ENCODE results near the gene DIS3L2. TPM values are rescaled to one million over a fixed set of nuclear protein-coding genes. Genes with fewer than 3 reads are reported as not detected.

DIS3L2 gene
- total and polyA plus RNA-seq, 2 experiments from 2014 or later = 9.3 to 15.6 TPM

DNA sequence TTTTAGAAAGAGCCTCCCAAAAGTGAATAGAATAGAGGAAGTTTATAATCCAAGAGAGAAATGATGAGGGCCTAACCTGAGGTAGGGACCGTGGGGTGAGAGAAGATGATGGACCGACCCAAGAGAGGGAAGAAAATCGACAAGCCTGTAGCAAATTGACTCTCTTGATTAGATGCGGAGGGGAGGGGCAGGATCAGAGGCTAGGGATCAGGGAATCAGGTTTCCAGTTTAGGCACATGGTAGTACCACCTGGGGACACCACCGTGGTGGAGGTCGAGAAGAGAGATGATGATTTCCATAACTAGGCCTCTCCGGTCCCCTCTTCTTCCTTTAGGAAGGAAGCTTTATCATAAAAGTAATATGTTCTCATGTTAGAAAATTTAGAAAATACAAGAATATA lies 308.4 kb downstream of the DIS3L2 start:
- no peak overlapping the region for H3K4me3 ChIP-seq
- H2AFZ ChIP-seq = no peak overlapping the region
- H3K27me3 ChIP-seq (replicated peaks; ENCODE audit: insufficient read depth) = no peaks in the 10 kb centered on the region
- H3K79me2 ChIP-seq (ENCODE audit: insufficient read depth) = no peaks in the 10 kb centered on the region
- H3K4me1 ChIP-seq (ENCODE audit: insufficient read depth) = no peaks in the 10 kb centered on the region
- 89 to 94% methylated on average over 7 of the region's 7 CpGs for WGBS, 2 experiments (ENCODE audit: low coverage in 1 of 2, low lambda C conversion rate in 2 of 2, missing lambda C conversion rate in 2 of 2)
- DNase-seq = no peak
- no peaks in the 10 kb centered on the region for H3K9me2 ChIP-seq (ENCODE audit: insufficient read depth)
- no peaks in the 10 kb centered on the region for H4K20me1 ChIP-seq (ENCODE audit: insufficient read depth)
- H3K4me2 ChIP-seq (ENCODE audit: unreplicated experiment) = no peak overlapping the region
- H3K27ac ChIP-seq = no peak overlapping the region
- no peak overlapping the region for H3K9ac ChIP-seq
- TF ChIP-seq EZH2 (IDR thresholded peaks at IDR 0.05; ENCODE audit: insufficient read depth, poor library complexity, severe bottlenecking) (no peak), EZH2phosphoT487 (IDR thresholded peaks at IDR 0.05; ENCODE audit: insufficient read depth, low read depth) (no peak)
- no peaks in the 10 kb centered on the region; the same call in 1 of the 2 replicates for H3K36me3 ChIP-seq (ENCODE audit: low read depth)
- in situ Hi-C loops (cut with MboI) = no loop called here
- no peaks in the 10 kb centered on the region for H3K9me3 ChIP-seq (ENCODE audit: low read depth)
- no peaks in the 10 kb centered on the region for H3F3A ChIP-seq (ENCODE audit: insufficient read depth)

DNA sequence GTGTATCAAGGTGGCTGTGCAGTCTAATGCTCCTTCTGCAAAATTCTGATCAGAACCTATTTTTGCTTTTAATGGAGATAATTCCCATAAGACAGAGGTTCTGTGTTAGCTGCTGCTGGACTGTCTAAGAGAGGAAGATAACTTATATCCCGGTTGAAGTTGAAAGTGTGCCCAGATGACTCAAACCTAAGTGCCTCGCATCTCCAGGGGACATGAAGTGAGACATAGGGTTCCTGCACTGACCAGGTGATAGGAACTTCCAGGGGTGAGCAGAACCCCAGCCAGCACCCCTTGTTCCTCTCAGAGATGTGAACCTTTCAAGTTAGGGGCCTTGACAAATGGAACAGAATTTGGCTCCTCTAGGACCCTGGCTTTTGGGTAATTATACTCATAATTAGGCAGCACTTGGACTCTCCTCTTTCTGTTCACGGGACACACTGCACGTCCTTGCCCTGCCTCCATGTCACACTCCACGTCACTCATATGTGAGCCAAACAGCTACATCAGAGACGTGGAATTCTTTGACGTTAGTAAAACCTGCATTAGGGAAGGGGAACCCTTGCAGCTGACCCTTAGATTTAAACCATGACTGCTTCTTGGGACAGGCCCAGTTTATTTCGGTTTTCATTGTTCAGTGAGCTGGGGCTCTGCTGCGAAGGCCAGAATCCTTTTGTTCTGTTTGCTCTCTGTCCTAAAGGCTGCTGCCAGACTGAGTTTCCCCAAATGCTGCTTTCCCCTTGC lies 312.6 kb downstream of the DIS3L2 start:
- Histone ChIP-seq H3K27ac (no peak overlapping the region), H3K79me2 (ENCODE audit: insufficient read depth) (no peaks in the 10 kb centered on the region), H3K4me3 (no peak overlapping the region), H3K4me2 (ENCODE audit: unreplicated experiment) (no peak overlapping the region), H4K20me1 (ENCODE audit: insufficient read depth) (no peaks in the 10 kb centered on the region), H2AFZ (no peak overlapping the region), H3K9me3 (ENCODE audit: low read depth) (no peaks in the 10 kb centered on the region), H3K27me3 (replicated peaks; ENCODE audit: insufficient read depth) (no peaks in the 10 kb centered on the region), H3F3A (ENCODE audit: insufficient read depth) (no peaks in the 10 kb centered on the region), H3K9ac (no peak overlapping the region), H3K4me1 (ENCODE audit: insufficient read depth) (no peaks in the 10 kb centered on the region), H3K9me2 (ENCODE audit: insufficient read depth) (no peaks in the 10 kb centered on the region), H3K36me3 (ENCODE audit: low read depth) (no peaks in the 10 kb centered on the region; the same call in 1 of the 2 replicates)
- in situ Hi-C loops (cut with MboI) = no loop called here
- no peak for DNase-seq
- TF ChIP-seq EZH2phosphoT487 (IDR thresholded peaks at IDR 0.05; ENCODE audit: insufficient read depth, low read depth) (no peak), EZH2 (IDR thresholded peaks at IDR 0.05; ENCODE audit: insufficient read depth, poor library complexity, severe bottlenecking) (no peak)
- WGBS, 2 experiments (ENCODE audit: low coverage in 1 of 2, low lambda C conversion rate in 2 of 2, missing lambda C conversion rate in 2 of 2) = 79 to 88% methylated on average over 9 of the region's 9 CpGs

DNA sequence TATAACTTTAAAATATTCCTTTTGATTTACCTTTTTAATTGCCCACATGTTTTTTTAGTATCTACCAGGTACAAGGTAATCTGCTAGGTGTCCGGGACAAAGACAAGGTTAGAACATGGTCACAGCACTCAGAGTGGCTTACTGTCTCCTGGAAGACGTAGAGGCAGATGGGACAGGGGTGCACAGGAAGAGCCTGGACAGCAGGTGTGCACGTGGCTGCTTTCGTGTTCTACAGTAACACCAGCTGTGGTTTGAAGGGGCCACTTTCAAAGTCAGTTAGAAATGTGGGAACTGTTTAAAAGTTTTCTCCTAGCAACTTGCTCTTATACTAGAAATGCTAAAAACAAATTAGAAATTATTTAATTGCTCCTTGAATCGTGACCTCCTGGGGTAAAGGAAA lies 314.2 kb downstream of the DIS3L2 start:
- in situ Hi-C loops (cut with MboI) = no loop called here
- Histone ChIP-seq H3K4me3 (no peak overlapping the region), H2AFZ (no peak overlapping the region), H3K79me2 (ENCODE audit: insufficient read depth) (no peaks in the 10 kb centered on the region), H3K27ac (no peak overlapping the region), H3F3A (ENCODE audit: insufficient read depth) (no peaks in the 10 kb centered on the region), H3K9me3 (ENCODE audit: low read depth) (no peaks in the 10 kb centered on the region), H4K20me1 (ENCODE audit: insufficient read depth) (no peaks in the 10 kb centered on the region), H3K4me2 (ENCODE audit: unreplicated experiment) (no peak overlapping the region), H3K9ac (no peak overlapping the region), H3K4me1 (ENCODE audit: insufficient read depth) (no peaks in the 10 kb centered on the region), H3K27me3 (replicated peaks; ENCODE audit: insufficient read depth) (no peaks in the 10 kb centered on the region), H3K36me3 (ENCODE audit: low read depth) (no peaks in the 10 kb centered on the region; the same call in 1 of the 2 replicates), H3K9me2 (ENCODE audit: insufficient read depth) (no peaks in the 10 kb centered on the region)
- TF ChIP-seq EZH2 (IDR thresholded peaks at IDR 0.05; ENCODE audit: insufficient read depth, poor library complexity, severe bottlenecking) = no peak
- TF ChIP-seq EZH2phosphoT487 (IDR thresholded peaks at IDR 0.05; ENCODE audit: insufficient read depth, low read depth) = no peak
- WGBS, 2 experiments (ENCODE audit: low coverage in 1 of 2, low lambda C conversion rate in 2 of 2, missing lambda C conversion rate in 2 of 2) = 74% methylated on average over 5 of the region's 5 CpGs
- no peak for DNase-seq

DNA sequence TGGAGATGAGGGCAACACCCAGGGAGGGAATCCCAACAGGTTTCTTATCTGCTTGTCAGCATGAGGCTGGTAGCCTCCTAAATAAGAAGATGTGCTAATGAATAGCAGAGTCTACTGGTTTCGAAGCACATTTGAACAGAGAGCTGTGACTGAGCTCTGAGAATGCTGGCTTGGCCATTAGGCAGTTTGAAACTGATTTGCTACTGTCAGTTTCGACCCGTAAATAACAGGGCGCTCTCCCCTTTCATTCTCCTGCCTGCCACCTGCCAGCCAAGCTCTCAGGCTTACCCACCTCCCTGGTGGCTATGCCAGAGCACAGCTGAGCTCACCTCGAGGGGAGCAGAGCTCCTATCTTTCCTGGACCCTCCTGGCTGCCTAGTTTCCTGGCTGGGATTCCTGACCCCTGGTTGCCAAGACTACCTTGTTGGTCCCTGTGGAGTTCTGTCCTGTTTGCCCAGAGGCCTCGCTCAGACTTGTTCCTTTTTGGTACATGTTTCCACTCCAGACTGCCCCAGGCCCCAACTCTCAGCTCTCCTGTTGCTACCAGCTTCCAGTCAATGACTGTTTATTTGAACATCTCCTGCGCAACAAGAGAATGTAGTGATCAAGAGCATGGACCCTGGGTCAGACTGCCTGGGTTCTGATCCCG lies 314.7 kb downstream of the DIS3L2 start:
- in situ Hi-C loops (cut with MboI) = no loop called here

More for the DNA sequence above, 314.7 kb downstream of the DIS3L2 start:
- H3K4me3 ChIP-seq = no peak overlapping the region
- H3K27me3 ChIP-seq (replicated peaks; ENCODE audit: insufficient read depth) = no peaks in the 10 kb centered on the region
- no peak overlapping the region for H2AFZ ChIP-seq
- no peak for TF ChIP-seq EZH2 (IDR thresholded peaks at IDR 0.05; ENCODE audit: insufficient read depth, poor library complexity, severe bottlenecking)
- TF ChIP-seq EZH2phosphoT487 (IDR thresholded peaks at IDR 0.05; ENCODE audit: insufficient read depth, low read depth) = no peak
- H3K9me3 ChIP-seq (ENCODE audit: low read depth) = no peaks in the 10 kb centered on the region
- no peaks in the 10 kb centered on the region for H3K9me2 ChIP-seq (ENCODE audit: insufficient read depth)
- no peak overlapping the region for H3K27ac ChIP-seq
- no peaks in the 10 kb centered on the region; the same call in 1 of the 2 replicates for H3K36me3 ChIP-seq (ENCODE audit: low read depth)
- H3K79me2 ChIP-seq (ENCODE audit: insufficient read depth) = no peaks in the 10 kb centered on the region
- H3K4me2 ChIP-seq (ENCODE audit: unreplicated experiment) = no peak overlapping the region
- no peaks in the 10 kb centered on the region for H4K20me1 ChIP-seq (ENCODE audit: insufficient read depth)
- 67 to 74% methylated on average over 8 of the region's 8 CpGs for WGBS, 2 experiments (ENCODE audit: low coverage in 1 of 2, low lambda C conversion rate in 2 of 2, missing lambda C conversion rate in 2 of 2)
- DNase-seq = no peak
- H3F3A ChIP-seq (ENCODE audit: insufficient read depth) = no peaks in the 10 kb centered on the region
- no peak overlapping the region for H3K9ac ChIP-seq
- no peaks in the 10 kb centered on the region for H3K4me1 ChIP-seq (ENCODE audit: insufficient read depth)
